H1 (cell line): ENCODE data around the gene RFT1. TPM values are rescaled to one million over a fixed set of nuclear protein-coding genes. Genes with fewer than 3 reads are reported as not detected.
A peak's percentile ranks its signal among the peaks of the same experiment; 100 is the strongest.

Experiments
- CTCF ChIA-PET: fragments of 300-600 bp; sonication (Branson Sonifier 250); formaldehyde crosslinking; loops from one replicate; lab custom pipeline; 2021; ENCODE audit not compliant: partially characterized antibody; lab: Charles Lee
- POLR2A ChIA-PET: fragments of 300-600 bp; sonication (Branson Sonifier 250); formaldehyde crosslinking; loops from one replicate; lab custom pipeline; 2021; ENCODE audit warnings: inconsistent platforms; ENCODE audit not compliant: partially characterized antibody; lab: Charles Lee
- DNase-seq, 2 experiments: peaks; one replicate each; pipeline versions ENCODE4 v3.0.0 to v3.0.0-alpha.2; 2010 to 2022; ENCODE audit warnings: low spot score in 2 of 2, low read depth in 1 of 2, mixed read lengths in 1 of 2
- FAIRE-seq: peaks from 2 replicates; lab custom pipeline; 2011; peaks lifted over from hg19 to GRCh38; lab: Jason Lieb, UNC
- H2AFZ ChIP-seq: 2 replicates; pipeline ENCODE4 v1.8.1; 2012; ENCODE audit warnings: low read length, inconsistent platforms
- H2AK5ac ChIP-seq: 2 replicates; pipeline ENCODE4 v1.6.1; 2013; ENCODE audit warnings: low read depth, low read length
- H2BK120ac ChIP-seq: replicated peaks from 2 replicates; pipeline ENCODE3; 2013; ENCODE audit warnings: low read depth, low read length, inconsistent platforms
- H2BK12ac ChIP-seq: 2 replicates; pipeline ENCODE4 v1.6.1; 2013; ENCODE audit warnings: low read depth, low read length
- H2BK15ac ChIP-seq: 2 replicates; pipeline ENCODE4 v1.6.1; 2013; ENCODE audit warnings: low read length
- H2BK20ac ChIP-seq: 2 replicates; pipeline ENCODE4 v1.6.1; 2013; ENCODE audit warnings: low read length
- H2BK5ac ChIP-seq: 2 replicates; pipeline ENCODE4 v1.6.1; 2013; ENCODE audit warnings: low read depth, low read length
- H3K14ac ChIP-seq: 2 replicates; pipeline ENCODE4 v1.6.1; 2013; ENCODE audit warnings: inconsistent platforms; ENCODE audit not compliant: insufficient read length
- H3K18ac ChIP-seq: 2 replicates; pipeline ENCODE4 v1.6.1; 2013; ENCODE audit warnings: low read length; ENCODE audit errors: extremely low read depth
- H3K23ac ChIP-seq: 2 replicates; pipeline ENCODE4 v1.6.1; 2013; ENCODE audit warnings: inconsistent platforms; ENCODE audit not compliant: insufficient read length
- H3K23me2 ChIP-seq: 2 replicates; pipeline ENCODE4 v1.6.1; 2013; ENCODE audit warnings: low read depth, low read length
- H3K27ac ChIP-seq: 2 replicates; pipeline ENCODE4 v1.6.1; 2011; ENCODE audit warnings: low read depth, low read length, inconsistent platforms
- H3K27me3 ChIP-seq, 4 experiments: replicated peaks in 1 of 4; 1 replicate in 1 of 4; 2 replicates in 3 of 4; pipeline versions ENCODE4 v1.6.1 to v1.8.1; 2011 to 2013; ENCODE audit warnings: low read length in 3 of 4, mild to moderate bottlenecking in 3 of 4, inconsistent platforms in 2 of 4, mixed read lengths in 2 of 4, moderate library complexity in 1 of 4; ENCODE audit not compliant: control insufficient read depth in 3 of 4, insufficient read depth in 3 of 4; ENCODE audit errors: extremely low read depth in 1 of 4
- H3K36me3 ChIP-seq, 4 experiments: 2 replicates each; pipeline versions ENCODE4 v1.6.1 to v1.8.1; 2011 to 2013; ENCODE audit warnings: mild to moderate bottlenecking in 4 of 4, low read length in 3 of 4, moderate library complexity in 2 of 4, control low read depth in 1 of 4, inconsistent platforms in 1 of 4; ENCODE audit not compliant: insufficient read depth in 4 of 4, control insufficient read depth in 2 of 4
- H3K4ac ChIP-seq: replicated peaks from 2 replicates; pipeline ENCODE3; 2013; ENCODE audit warnings: low read length, low read depth, mixed read lengths, inconsistent platforms; ENCODE audit not compliant: insufficient read length
- H3K4me1 ChIP-seq, 4 experiments: replicated peaks in 1 of 4; 1 replicate in 1 of 4; 2 replicates in 3 of 4; pipeline versions ENCODE4 v1.6.1 to v1.8.1; 2011 to 2013; ENCODE audit warnings: low read length in 3 of 4, inconsistent platforms in 2 of 4, mixed read lengths in 1 of 4; ENCODE audit not compliant: insufficient read depth in 4 of 4, control insufficient read depth in 3 of 4
- H3K4me2 ChIP-seq, 2 experiments: 2 replicates each; pipeline versions ENCODE4 v1.6.1 to v1.8.1; 2011 to 2013; ENCODE audit warnings: low read depth in 2 of 2, low read length in 2 of 2, control low read depth in 1 of 2, inconsistent platforms in 1 of 2, mild to moderate bottlenecking in 1 of 2; ENCODE audit not compliant: insufficient read depth in 1 of 2
- H3K4me3 ChIP-seq, 4 experiments: fragments of 200-600, 300-600 bp in 1 of 4; sonication (generic), shearing (Covaris generic), sonication (Bioruptor Twin) in 1 of 4; 2 replicates each; pipeline versions ENCODE4 v1.5.1 to v1.8.1; 2011 to 2016; ENCODE audit warnings: low read length in 4 of 4, low read depth in 3 of 4, control low read depth in 2 of 4, inconsistent platforms in 2 of 4, mild to moderate bottlenecking in 2 of 4, mixed read lengths in 1 of 4, moderate library complexity in 1 of 4; ENCODE audit not compliant: insufficient read depth in 2 of 4; ENCODE audit errors: extremely low read depth in 1 of 4
- H3K56ac ChIP-seq: replicated peaks from 2 replicates; pipeline ENCODE3; 2013; ENCODE audit warnings: low read depth, mild to moderate bottlenecking, mixed read lengths, low read length, inconsistent platforms; ENCODE audit not compliant: insufficient read length
- H3K79me1 ChIP-seq: 2 replicates; pipeline ENCODE4 v1.6.1; 2013; ENCODE audit warnings: low read depth, low read length, control low read depth
- H3K79me2 ChIP-seq, 2 experiments: 2 replicates each; pipeline versions ENCODE4 v1.6.1 to v1.8.1; 2012 to 2013; ENCODE audit warnings: low read length in 2 of 2, mild to moderate bottlenecking in 2 of 2, inconsistent platforms in 1 of 2; ENCODE audit not compliant: insufficient read depth in 2 of 2, control insufficient read depth in 1 of 2
- H3K9ac ChIP-seq, 4 experiments: replicated peaks in 1 of 4; 1 replicate in 1 of 4; 2 replicates in 3 of 4; pipeline versions ENCODE4 v1.6.1 to v1.8.1; 2011 to 2013; ENCODE audit warnings: low read depth in 3 of 4, low read length in 3 of 4, control low read depth in 2 of 4, mild to moderate bottlenecking in 2 of 4, moderate library complexity in 2 of 4, inconsistent platforms in 1 of 4; ENCODE audit errors: extremely low read depth in 1 of 4
- H3K9me3 ChIP-seq, 2 experiments: 2 replicates each; pipeline versions ENCODE4 v1.6.1 to v1.8.1; 2012 to 2013; ENCODE audit warnings: mild to moderate bottlenecking in 2 of 2, moderate library complexity in 2 of 2, control low read depth in 1 of 2, inconsistent platforms in 1 of 2, low read depth in 1 of 2, low read length in 1 of 2, mixed read lengths in 1 of 2; ENCODE audit not compliant: insufficient read depth in 2 of 2
- H4K20me1 ChIP-seq, 2 experiments: replicated peaks in 1 of 2; 2 replicates each; pipeline versions ENCODE3 to v1.8.1; 2011 to 2013; ENCODE audit warnings: inconsistent platforms in 2 of 2, low read length in 2 of 2, mild to moderate bottlenecking in 1 of 2; ENCODE audit not compliant: insufficient read depth in 2 of 2, control insufficient read depth in 1 of 2
- H4K5ac ChIP-seq: 2 replicates; pipeline ENCODE4 v1.6.1; 2013; ENCODE audit warnings: low read length, low read depth, mixed read lengths, inconsistent platforms; ENCODE audit not compliant: insufficient read length
- H4K8ac ChIP-seq: 2 replicates; pipeline ENCODE4 v1.8.0; 2013; ENCODE audit warnings: mild to moderate bottlenecking, moderate library complexity, low read length, inconsistent platforms; ENCODE audit not compliant: insufficient read depth; ENCODE audit errors: extremely low read depth
- H4K91ac ChIP-seq: replicated peaks from 2 replicates; pipeline ENCODE3; 2013; ENCODE audit warnings: low read length, mixed read lengths, inconsistent platforms; ENCODE audit not compliant: insufficient read length
- BCL11A ChIP-seq, 2 experiments: IDR thresholded peaks; one replicate each; pipeline ENCODE4 v1.6.1; 2011; ENCODE audit warnings: low read depth in 2 of 2, low read length in 2 of 2, mild to moderate bottlenecking in 2 of 2
- CBX5 ChIP-seq: fragments of 300-800, 300-1000 bp; sonication (generic); IDR thresholded peaks from 2 replicates; pipeline ENCODE4 v1.7.1; 2016; ENCODE audit warnings: antibody characterized with exemption, low read length, low read depth
- CBX8 ChIP-seq: fragments of 300-800, 300-1000 bp; sonication (generic); IDR thresholded peaks from 2 replicates; pipeline ENCODE4 v1.7.1; 2016; ENCODE audit warnings: low read depth, low read length, borderline replicate concordance
- CHD2 ChIP-seq: IDR thresholded peaks from 2 replicates; pipeline ENCODE4 v1.6.1; 2012; ENCODE audit warnings: low read length, improper control_type of control experiment
- CREB1 ChIP-seq: IDR thresholded peaks from 2 replicates; pipeline ENCODE4 v1.6.1; 2012; ENCODE audit warnings: inconsistent platforms
- GABPA ChIP-seq: IDR thresholded peaks from 2 replicates; pipeline ENCODE4 v1.6.1; 2011; ENCODE audit warnings: mild to moderate bottlenecking, low read length, moderate library complexity, borderline replicate concordance; ENCODE audit not compliant: insufficient read depth
- JUN ChIP-seq: IDR thresholded peaks from 2 replicates; pipeline ENCODE4 v1.6.1; 2011; ENCODE audit warnings: low read depth, mild to moderate bottlenecking, improper control_type of control experiment, low read length
- JUND ChIP-seq: IDR thresholded peaks from 2 replicates; pipeline ENCODE4 v1.6.1; 2011; ENCODE audit warnings: mild to moderate bottlenecking, improper control_type of control experiment, low read length
- KDM4A ChIP-seq: IDR thresholded peaks from one replicate; pipeline ENCODE4 v1.7.1; 2012; ENCODE audit warnings: low read depth, mild to moderate bottlenecking, moderate library complexity, low read length, inconsistent platforms; ENCODE audit not compliant: severe bottlenecking
- KDM5A ChIP-seq: fragments of 200-600 bp; IDR thresholded peaks from 2 replicates; pipeline ENCODE4 v1.7.1; 2012; ENCODE audit warnings: mild to moderate bottlenecking, low read length, inconsistent platforms, mixed read lengths
- RAD21 ChIP-seq, 2 experiments: IDR thresholded peaks in 1 of 2; conservative IDR thresholded peaks in 1 of 2; 2 replicates each; pipeline ENCODE4 v1.6.1; 2011; ENCODE audit warnings: low read depth in 2 of 2, low read length in 2 of 2, improper control_type of control experiment in 1 of 2, inconsistent platforms in 1 of 2, mild to moderate bottlenecking in 1 of 2, moderate library complexity in 1 of 2
- RBBP5 ChIP-seq: IDR thresholded peaks from 2 replicates; pipeline ENCODE4 v1.7.1; 2012; ENCODE audit warnings: low read depth, mild to moderate bottlenecking, inconsistent platforms, low read length, moderate library complexity, borderline replicate concordance
- WGBS, 2 experiments: shearing (Covaris generic) in 1 of 2; methylation state at CpG; one replicate each; pipeline versions ENCODE4 v1.1.6 to v1.1.7; 2013 to 2015; ENCODE audit warnings: low lambda C conversion rate in 2 of 2, mixed read lengths in 2 of 2, inconsistent platforms in 1 of 2, low coverage in 1 of 2, missing lambda C conversion rate in 1 of 2; ENCODE audit not compliant: insufficient replicate concordance in 2 of 2, insufficient coverage in 1 of 2, insufficient read length in 1 of 2; ENCODE audit errors: extremely low coverage in 1 of 2, missing lambda C conversion rate in 1 of 2; 5-methylcytosine and 5-hydroxymethylcytosine counted together
- polyA plus RNA-seq, 7 experiments: library from polyadenylated mRNA; depleted of rRNA in 3 of 7; stranded (reverse) in 5 of 7; unstranded in 2 of 7; fragments of >200 nt in 5 of 7; fragments of 200-250 nt in 2 of 7; gene quantifications; 1 replicate in 5 of 7; 2 replicates in 1 of 7; 4 replicates in 1 of 7; pipeline versions ENCODE4 v1.2.1 to v1.2.3, GENCODE V29; 2011 to 2013; ENCODE audit warnings: missing spikeins in 2 of 7, mixed read lengths in 2 of 7
- total RNA-seq: library from RNA; stranded (reverse); fragmentation: NEBNext Ultra II Directional; extraction: Animal tissue kit (Norgen Biotek cat#: 25700); gene quantifications from 2 replicates; pipeline ENCODE4 v1.2.1, GENCODE V29; 2021

RFT1 gene
- total and polyA plus RNA-seq, 2 of the 8 experiments (the other 6 are each of a cell fraction or from before 2014, with no cell fraction given) = 27.7 to 42.4 TPM

DNA sequence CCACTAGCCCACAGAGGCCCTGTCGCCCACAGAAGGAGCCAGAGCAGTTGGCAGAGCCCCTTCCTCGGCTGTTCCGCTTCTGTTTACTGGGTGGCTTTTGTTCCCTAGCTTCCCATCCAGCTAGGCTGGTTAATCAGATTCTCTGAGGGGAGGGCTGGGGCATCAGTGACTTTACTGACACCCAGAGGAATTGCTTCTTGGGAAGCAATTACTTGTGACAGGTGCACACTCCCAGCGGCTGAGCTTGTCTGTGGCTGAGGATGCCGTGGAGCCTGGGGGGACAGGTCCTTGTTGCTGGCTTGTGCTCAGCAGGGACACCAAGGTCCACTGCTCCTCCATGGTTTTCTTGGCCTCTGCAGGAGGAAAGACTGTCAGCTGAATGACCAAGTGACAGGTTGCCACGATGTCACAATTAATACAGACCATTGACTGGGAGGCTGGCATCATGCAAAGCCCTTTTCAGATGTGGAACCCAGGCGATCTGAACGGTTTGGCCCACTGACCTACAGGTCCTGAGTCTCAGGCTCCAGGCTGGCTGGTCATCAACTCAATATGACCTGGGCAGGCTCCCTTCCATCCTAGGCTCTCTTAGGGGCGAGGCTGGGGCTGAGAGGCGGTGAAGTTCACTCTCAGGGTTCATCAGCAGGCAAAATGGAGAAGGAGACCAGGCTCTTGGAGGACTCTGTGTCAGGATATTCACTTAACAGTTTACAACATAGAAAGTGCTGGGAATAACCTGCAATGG is 52.6 kb downstream of the RFT1 start:
- WGBS, 2 experiments = 82% methylated on average over 10 of the region's 10 CpGs; no CpG with 5 or more reads in 1 of the 2 experiments
- Histone ChIP-seq H3K14ac (no peak overlapping the region), H3K4me3 (no peak overlapping the region), H3K4ac (no peak overlapping the region), H2BK5ac (no peak overlapping the region), H4K8ac (peak overlapping the region; percentile 25; the same call in 1 of the 2 replicates), H2BK20ac (no peak overlapping the region), H2AFZ (no peak overlapping the region), H4K91ac (no peak overlapping the region), H2BK15ac (no peak overlapping the region), H3K27me3 (no peaks in the 10 kb centered on the region), H3K79me2 (no peaks in the 10 kb centered on the region), H3K4me2 (no peak overlapping the region), H4K20me1 (no peaks in the 10 kb centered on the region), H3K18ac (no peak overlapping the region), H3K9ac (no peak overlapping the region), H3K79me1 (no peaks in the 10 kb centered on the region), H3K4me1 (peaks cover 0 to 10% (median 7%) of the 10 kb centered on the region in 4 experiments; a peak in 6 of 7 replicates), H3K23me2 (peaks cover 4% of the 10 kb centered on the region; the same call in 1 of the 2 replicates), H3K9me3 (no peaks in the 10 kb centered on the region), H3K23ac (no peak overlapping the region), H2BK120ac (no peak overlapping the region), H4K5ac (no peak overlapping the region), H3K27ac (no peak overlapping the region), H2AK5ac (no peak overlapping the region), H2BK12ac (no peak overlapping the region), H3K56ac (no peak overlapping the region), H3K36me3 (no peaks in the 10 kb centered on the region)
- CTCF ChIA-PET = interaction anchor here (0.9 to 1.3 kb wide), 3 partner anchors 42 to 198 kb away, joined by 3 to 4 read pairs (median 3); no protein-coding TSS in a partner anchor
- FAIRE-seq (no peak), DNase-seq (no peak)
- TF ChIP-seq BCL11A (IDR thresholded peaks at IDR 0.05; ENCODE audit: low read depth in 2 of 2, low read length in 2 of 2) = no peak
- TF ChIP-seq JUN = no peak
- TF ChIP-seq KDM4A = no peak
- no peak for TF ChIP-seq CBX5
- no peak for TF ChIP-seq JUND
- no peak for TF ChIP-seq CBX8
- no peak for TF ChIP-seq RBBP5
- no peak for TF ChIP-seq GABPA
- no peak for TF ChIP-seq KDM5A
- no peak for TF ChIP-seq CHD2
- TF ChIP-seq RAD21 (IDR thresholded peaks at IDR 0.05 in 1 of 2, conservative IDR thresholded peaks at IDR 0.05 in 1 of 2; ENCODE audit: low read depth in 2 of 2, low read length in 2 of 2) = no peak
- no peak for TF ChIP-seq CREB1
- POLR2A ChIA-PET = no interaction called here
